SK-MEL-5 (cell line): ENCODE data around the gene PLXNA4. TPM values are rescaled to one million over a fixed set of nuclear protein-coding genes. Genes with fewer than 3 reads are reported as not detected.
"Not testable (repeated sequence)": the region's sequence is repeated elsewhere in the genome, so short reads cannot be mapped to it uniquely, and the experiment has no call there.

Experiments used
- DNase-seq: peaks from one replicate; pipeline ENCODE4 v3.0.0-alpha.2; 2016; ENCODE audit warnings: low read depth, low spot score
- in situ Hi-C: cut with HindIII; loops from 2 replicates; pipeline ENCODE4 v1.10.0; 2016; ENCODE audit warnings: low sequenced_read_pairs, high pct_unique_total_duplicates, low pct_unique_long_range_greater_than_20kb
- total RNA-seq: library from RNA; depleted of rRNA; stranded (reverse); fragments of >200 nt; shearing (Covaris generic); gene quantifications from 2 replicates; pipeline ENCODE4 v1.2.3, GENCODE V29; 2014

The PLXNA4 gene
- total RNA-seq, 1 experiment from 2014 or later: 0.18 TPM

DNA sequence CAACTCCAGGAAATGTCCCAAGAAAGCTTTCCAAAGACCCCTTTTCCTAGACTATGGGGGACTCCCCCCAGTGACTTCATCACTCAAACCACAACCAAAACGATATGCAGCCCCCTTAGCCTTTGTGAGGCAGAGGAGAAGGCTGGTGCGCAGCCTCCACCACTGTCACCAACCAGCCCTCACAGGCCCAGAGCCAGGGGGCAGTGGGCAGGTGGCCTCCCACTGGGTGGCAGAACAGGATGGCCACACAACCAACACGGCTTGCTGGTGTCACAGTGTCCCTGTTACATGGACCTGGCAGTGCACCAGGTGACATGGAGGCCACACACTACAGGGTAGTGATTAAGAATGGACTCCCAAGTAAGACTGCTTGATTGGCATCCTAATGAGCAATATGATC, 172.0 kb downstream of the PLXNA4 start:
- in situ Hi-C loops: no loop called here
- DNase-seq: no peak

DNA sequence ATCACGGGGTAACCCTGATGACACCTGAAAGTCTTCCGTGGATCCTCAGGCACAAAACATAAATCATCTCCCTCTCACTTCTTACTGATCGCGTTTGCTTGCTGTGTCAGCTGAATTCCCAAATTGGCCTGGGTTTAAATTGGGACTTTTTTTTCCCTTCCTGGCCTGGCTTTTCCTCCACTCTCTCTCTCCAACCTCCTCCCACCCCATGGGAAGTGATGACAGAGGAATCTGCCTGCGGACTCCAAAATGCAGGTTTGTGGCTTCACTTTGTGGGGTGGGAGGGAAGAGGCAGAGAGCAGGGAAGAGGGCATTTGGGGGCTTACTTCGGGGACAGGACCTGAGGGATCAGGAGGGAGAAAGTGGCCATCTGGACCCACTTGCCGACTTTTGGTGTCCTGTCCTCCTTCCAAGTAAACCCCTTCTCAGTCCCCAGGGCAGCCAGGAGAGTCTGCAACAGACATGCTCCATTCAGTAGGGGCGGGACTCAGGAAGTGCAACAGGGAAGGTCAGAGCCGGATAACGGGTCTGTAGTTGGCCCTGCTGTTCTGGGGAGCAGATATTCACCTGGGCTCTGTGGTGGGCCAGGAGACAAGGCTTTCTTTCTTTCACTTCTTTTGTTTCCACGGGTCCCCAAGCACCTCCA, 172.7 kb downstream of the PLXNA4 start:
- DNase-seq: no peak
- in situ Hi-C loops: no loop called here

DNA sequence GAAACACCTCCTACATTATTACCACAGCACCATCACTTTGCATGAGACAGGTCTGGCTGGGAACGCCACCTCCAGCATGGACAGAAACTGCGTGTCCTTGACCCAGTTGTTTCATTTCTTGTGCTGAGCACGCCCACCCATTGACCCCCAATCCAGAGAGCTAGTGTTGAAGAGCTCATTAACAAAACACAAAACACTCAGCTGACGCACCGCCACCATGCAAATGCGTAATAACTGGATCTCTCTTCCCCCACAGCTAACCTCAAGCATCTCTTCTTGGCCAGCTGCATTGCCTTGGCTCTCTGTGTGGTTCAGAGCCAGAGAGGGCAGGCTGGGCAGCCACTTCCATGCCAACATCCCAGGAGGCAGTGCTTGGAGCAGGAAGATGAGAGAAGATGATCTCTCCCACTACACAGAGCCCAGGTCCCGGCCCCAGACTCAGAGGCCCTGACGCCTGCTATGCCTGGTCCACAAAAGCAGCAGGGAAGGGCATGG, 173.5 kb downstream of the PLXNA4 start:
- DNase-seq: no peak
- in situ Hi-C loops: no loop called here

DNA sequence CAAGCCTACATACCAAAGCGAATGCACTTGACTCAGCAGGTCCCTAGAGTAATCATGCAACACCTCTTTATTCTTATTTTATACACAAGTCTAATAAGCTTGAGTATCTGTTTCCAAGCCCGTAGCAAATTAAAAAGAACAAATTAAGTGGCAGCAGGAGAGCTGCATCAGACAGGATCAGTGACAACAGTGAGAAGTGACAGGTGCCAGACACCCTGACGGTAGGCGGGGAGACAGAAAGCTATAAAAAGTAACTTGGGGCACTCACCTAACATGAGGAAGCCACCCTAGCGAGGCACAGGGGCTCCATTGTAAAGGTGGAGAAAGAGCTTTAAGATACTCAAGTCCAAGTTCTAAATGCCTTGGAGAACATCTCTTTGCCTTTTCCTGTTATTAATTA, 174.2 kb downstream of the PLXNA4 start:
- no peak for DNase-seq
- in situ Hi-C loops: no loop called here

DNA sequence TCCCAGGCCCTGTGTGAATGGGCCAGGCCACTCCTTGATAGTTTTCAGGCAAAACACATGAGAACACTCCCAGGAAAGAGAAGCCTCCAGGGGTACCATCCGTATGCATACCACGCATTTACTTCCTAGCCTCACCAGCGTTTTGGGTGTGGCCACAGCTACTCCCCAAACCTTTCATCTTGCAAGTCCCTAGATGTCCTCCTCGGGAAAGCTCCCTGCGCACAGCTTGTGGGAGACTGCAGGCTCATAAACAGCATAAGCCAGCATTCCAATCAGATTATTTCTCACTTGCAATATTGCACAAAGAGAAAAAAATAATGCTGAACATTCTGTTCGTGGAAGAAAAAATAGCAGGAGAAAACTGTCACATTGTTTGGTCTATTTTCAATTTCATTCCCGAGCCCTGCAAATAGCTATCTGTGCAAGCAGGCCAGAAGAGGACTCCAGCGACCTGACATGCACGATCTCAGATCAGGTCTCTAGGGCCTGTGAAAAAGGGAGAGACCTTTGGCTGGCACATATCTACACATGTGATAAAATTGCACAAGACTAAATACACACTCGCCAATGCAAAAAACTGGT, 175.6 kb downstream of the PLXNA4 start:
- no peak for DNase-seq
- in situ Hi-C loops: no loop called here

DNA sequence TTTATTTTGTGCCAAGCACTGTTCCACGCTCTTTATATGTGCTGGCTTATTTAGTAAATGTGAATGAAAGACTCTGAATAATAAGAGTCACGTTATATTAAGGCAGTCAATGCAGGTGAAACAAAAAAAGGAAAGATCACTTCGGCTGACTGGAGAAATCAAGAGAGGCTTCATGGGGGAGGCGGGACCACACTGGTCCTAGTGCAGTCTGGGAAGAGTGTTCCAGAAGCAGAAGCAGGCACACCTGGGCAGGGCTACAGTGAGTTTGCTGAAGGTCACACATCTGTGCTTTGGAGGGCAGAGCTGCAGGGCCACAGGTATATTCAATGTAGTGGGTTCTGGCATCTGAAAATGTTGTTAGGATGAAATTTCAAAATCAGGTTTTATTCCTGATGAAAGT, 176.9 kb downstream of the PLXNA4 start:
- no peak for DNase-seq
- in situ Hi-C loops: no loop called here

DNA sequence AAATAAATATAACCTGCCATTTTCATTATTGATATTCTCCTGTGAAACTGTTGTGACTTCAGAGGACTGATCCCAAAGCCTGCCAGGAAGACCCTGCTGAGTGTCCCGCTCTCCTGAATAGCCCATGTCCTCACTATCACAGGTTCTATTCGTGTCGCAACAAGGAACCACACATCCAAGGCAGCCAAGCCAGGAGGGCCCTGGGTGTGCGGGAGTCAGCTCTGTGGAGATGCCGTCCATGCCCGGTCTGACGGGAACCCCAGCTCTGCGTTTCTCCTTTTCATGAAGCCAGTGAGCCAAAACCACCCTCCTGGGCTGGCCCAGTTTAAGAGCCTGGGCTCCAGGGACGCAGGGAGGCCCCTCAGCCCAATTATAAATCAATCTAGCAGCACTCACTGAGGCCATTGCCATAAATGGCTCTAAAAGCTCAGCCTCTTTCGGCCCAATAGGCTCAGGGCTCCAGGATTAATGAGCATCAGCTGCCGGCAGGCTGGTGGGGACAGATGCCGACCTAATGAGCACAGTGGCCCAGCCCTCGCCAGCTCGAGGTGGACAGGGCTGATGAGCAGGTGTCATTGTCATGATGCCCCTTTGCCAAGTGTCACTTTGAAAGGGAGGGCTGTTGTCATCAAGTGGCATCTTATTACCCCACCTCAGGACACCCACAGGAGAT, 177.9 kb downstream of the PLXNA4 start:
- in situ Hi-C loops: no loop called here
- DNase-seq: no peak

DNA sequence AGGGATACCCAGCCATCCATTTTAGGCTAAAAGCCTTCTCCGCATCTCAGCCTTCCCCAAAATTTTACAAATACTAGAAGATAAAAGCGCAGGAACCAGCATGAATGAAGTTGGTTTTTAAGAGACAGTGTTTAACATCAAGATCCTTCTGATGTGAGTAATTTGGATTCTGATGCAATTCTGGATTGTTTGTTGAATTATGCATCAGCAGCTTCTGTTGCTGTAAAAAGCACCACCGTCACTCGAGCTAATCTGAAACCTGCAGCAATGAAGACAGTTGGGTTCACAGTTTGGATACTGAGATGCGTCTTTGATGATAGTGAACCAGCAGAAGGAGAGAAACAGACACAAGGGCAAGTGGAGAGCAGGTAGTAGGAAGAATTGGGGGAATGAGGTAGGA, 179.2 kb downstream of the PLXNA4 start:
- in situ Hi-C loops: no loop called here

DNA sequence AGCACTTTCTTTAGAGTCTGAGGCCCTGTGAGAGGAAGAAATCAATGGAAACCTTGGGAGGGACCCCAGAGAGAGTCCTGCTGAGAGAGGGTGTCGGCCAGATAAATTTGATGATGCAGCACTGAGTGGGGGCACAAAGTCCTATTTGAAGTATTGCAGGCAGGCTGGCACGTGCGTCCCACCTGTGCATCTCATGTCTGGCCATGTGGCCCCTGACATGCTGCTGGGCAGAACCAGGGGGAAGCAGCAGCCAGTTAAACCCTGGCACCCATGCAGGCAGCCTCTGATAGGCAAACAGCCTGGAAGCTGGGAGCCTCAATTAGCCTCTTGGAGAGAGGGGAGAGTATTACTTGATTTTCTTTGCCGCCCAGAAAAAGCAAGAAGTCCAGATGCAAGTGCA, 180.9 kb downstream of the PLXNA4 start:
- no peak for DNase-seq
- in situ Hi-C loops: no loop called here

More for the DNA sequence above, 179.2 kb downstream of the PLXNA4 start:
- DNase-seq: no peak

DNA sequence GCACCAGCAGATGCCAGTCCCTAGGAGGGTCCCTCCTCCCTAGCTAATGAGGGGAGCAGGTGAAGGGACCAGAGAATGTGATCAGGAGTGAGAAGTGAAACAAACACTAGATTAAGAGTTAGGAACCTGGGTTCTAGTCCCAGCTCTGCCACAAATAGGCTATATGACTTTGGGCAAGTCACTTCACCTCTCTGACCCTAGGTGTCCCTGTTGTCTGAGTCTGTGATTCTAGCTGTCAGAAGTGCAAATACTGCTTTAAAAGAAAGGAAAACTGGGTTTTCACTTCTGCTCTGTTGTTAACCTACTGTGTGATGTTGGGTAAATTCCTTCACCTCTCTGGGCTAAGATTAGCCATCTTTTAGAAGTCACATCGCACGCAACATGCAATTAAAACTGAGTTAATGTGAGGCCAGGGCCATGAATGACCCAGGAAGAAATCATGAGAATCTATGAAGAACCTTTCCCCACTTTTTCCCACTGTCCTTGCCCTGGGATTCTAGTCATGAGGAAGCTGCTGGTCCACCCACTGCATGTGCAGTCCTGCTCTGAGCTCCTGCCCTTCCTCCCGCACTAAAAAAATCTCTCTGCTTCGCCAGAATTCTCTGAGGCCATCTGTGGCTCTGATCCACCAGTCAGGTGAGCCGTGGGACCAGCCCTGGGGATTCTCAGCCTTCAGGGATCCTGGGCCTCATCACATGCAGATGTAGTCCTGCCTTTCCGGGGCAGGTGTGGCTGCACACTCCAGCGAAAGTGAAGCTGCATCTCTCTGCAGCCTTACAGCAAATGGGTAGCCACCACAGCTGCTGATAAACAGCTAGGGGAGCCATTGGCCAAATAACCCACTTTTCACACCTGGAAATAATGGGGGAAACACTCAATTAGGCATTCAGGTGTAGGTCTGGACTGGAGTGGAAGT, 181.7 kb downstream of the PLXNA4 start:
- in situ Hi-C loops: no loop called here
- peak; percentile 57 for DNase-seq

DNA sequence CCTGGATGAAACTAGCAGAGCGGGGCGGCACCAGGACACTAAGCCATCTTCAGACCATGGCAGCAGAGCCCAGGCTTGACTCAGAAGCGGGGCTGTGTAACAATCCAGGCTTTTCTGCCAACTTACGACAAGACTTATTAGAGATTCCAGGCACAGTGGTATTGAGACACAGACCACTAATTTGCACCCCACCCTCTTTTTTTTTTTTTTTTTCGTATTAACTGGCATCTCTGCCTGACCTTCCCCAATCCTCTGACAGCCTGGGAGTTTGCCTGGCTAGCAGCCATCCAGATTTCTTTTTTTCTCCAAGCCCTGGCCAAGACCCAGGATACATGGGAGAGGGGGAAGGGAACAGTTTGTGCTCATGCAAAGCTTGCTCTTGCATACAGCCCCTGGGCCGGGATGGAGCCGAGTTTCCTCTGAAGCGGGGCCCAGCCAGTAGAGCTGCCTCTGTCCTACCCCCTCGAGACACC, 182.4 kb downstream of the PLXNA4 start:
- DNase-seq: no peak
- in situ Hi-C loops: no loop called here

DNA sequence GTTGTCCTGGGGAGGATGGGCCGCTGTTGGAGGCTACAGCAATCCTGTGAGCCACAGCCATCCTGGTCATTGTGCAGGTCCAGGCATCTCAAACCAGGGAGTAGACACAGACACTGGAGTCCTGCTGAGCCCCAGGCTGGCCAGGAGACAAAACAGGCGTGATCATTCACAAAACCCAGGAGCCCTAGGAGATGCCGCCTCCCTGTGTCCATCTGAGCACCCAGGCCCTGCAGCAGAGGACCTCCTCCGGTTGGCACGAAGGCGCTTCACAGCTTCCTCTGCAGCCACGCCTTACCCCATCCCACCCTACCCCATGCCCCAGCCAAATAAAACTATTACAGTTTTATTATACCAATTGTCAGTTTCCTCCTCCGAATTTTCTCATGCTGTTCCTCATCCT, 183.6 kb downstream of the PLXNA4 start:
- DNase-seq: no peak
- in situ Hi-C loops: no loop called here

DNA sequence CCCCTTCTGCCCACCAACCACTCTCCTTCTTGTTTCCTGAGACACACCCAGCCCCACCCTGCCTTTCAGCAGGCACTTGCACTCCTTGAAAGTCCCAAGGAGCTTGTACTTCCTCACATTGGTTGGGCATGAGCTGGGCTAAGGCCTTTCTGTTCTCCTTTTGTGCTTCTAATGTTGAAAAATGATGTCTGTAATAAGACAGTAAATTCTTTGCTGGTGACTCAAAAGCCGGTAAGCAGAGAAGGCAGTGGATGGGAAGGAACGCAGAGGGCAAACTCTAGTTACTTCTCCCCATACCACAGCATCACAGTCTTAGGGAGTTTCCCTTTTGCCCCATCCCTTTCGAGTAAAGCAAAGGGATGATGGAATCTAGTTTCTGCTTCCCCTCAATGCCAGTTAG, 185.6 kb downstream of the PLXNA4 start:
- DNase-seq: no peak
- in situ Hi-C loops: no loop called here

DNA sequence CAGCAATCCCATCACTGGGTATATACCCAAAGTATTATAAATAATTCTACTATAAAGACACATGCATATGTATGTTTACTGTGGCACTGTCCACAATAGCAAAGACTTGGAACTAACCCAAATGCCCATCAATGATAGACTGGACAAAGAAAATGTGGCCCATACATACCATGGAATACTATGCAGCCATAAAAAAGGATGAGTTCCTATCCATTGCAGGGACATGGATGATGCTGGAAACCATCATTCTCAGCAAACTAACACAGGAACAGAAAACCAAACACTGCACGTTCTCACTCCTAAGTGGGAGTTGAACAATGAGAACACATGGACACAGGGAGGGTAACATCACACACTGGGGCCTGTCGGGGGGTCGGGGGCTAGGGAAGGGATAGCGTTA, 186.2 kb downstream of the PLXNA4 start:
- in situ Hi-C loops, DNase-seq: not testable (repeated sequence)

DNA sequence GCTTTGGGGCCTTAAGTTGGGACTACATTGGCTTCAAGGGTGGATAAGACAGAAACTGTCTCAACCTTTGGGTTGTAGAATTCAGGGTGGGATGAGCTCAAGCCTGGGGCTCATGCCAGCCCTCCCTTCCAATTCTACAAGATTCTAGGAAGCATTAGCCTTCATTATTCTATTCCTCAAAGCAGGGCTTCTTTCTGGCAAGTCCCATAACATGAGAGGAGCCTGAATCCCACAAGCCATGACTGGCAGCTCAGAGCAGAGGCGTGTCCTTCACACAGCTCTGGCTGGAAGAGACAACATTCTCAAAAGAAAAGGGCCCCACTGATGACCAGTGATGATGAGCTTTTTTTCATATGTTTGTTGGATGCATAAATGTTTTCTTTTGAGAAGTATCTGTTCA, 187.6 kb downstream of the PLXNA4 start:
- no peak for DNase-seq
- in situ Hi-C loops: no loop called here

DNA sequence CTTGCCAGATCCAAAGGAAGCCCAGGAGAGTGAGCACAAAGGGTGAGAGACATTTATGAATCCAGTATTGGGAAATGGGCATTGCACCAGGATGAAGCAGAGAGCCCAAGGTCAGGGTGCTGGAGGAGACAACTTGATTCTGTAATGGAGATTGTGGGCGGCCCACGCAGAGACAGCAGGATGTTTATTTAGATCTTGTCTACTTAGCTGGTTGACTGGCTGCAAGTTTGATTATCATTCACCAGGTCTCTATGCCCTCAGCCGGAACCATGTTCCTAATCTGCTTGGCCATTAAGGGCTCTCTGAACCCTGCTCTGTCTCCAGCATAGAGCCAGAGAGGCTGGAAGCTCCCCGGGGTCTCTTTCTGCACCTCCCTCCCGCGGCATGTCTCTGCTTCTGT, 188.7 kb downstream of the PLXNA4 start:
- in situ Hi-C loops: no loop called here
- DNase-seq: no peak

DNA sequence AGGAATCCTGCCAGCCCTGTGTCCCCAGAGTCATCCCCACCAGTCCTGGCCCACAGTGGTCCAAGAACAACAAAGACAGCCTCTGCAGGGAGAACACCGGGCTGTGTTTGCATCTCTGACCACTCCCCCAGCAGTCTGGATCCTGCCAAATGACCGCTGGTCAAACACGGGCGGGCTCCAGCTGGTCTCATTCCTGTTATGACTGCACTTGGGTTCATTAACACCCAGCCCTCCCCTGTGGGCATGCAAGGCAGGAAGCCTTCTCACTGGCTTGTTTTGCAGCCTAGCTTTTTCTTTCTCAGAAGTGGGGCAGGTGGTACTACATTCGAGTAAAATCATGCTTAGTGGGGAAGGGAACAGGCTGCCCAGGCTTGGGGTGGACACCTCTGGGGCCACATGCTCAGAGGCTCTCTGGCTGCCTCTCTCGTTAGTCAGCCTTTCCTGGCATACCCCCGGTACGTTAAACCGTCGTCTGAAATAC, 190.0 kb downstream of the PLXNA4 start:
- DNase-seq: no peak
- in situ Hi-C loops: no loop called here

DNA sequence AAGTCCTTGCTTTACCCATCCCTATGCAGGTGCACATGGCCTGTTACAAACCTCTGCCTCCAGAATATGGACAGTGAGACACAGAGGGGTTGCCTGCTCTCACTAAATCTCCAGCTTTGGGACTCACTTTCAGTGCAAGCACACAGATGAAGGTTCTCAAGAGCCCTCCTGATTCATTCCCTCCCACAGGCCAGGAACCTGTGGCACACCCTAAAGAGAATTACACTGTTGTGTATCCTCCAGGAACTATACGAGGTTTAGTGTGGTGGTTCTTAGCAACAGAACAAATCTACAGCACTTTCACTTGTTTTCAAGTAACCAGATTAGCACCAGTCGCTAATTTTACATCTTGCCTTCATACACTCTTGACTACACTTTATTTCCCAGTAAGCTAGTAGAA, 192.3 kb downstream of the PLXNA4 start:
- in situ Hi-C loops: no loop called here
- no peak for DNase-seq
